Limb (tissue), 2 donors: ENCODE data around the gene KLK10.

Source experiments
- DNase-seq, 2 donors: peaks; one replicate each; pipeline ENCODE4 v3.0.0-alpha.2; 2016; ENCODE audit errors: extremely low spot score in 2 of 2

Gene KLK10

GRCh38 chr19:50968716-50969412, 50.6 kb downstream of the KLK10 start:
- DNase-seq: no peak

GRCh38 chr19:50967929-50968715, 51.4 kb downstream of the KLK10 start:
- no peak for DNase-seq

- no peak for DNase-seq
Observed at GRCh38 chr19:50964266-50964665, 55.2 kb downstream of the KLK10 start.

- DNase-seq: no peak
Observed at GRCh38 chr19:50963381-50963780, 56.1 kb downstream of the KLK10 start.
